ENCODE data around the gene MYO1H.

DNA sequence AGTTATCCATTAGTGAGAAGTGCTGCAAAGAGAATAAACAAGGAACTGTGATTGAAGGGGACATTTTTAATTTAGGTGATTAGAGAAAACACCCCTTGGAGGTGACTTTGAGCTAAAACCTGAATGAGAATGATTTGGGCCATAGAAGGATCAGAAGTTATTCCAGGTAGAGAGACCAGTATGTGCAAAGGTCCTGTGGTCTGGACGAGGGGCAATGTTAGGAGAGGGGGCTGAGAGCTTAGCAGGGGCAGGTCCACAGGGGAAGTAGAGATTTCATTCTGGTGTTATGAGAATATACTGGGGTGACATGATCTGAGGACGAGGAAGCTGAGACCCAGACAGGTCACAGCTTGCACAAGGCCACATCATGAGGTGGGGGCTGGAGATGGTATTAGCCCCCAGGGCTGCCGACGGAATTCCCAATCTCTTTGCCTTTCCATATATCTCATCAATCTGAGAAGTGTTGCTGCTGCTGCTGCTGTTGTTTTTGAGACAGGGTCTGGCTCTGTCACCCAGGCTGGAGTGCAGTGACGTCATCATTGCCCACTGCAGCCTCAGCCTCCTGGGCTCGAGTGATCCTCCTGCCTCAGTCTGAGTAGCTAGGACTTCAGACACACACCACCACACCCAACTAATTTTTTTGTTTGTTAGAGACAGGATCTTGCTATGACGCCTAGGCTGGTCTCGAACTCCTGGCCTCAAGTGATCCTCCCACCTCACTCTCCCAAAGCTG is 73.8 kb downstream of the MYO1H start:
- TF ChIP-seq, protein P1, sequence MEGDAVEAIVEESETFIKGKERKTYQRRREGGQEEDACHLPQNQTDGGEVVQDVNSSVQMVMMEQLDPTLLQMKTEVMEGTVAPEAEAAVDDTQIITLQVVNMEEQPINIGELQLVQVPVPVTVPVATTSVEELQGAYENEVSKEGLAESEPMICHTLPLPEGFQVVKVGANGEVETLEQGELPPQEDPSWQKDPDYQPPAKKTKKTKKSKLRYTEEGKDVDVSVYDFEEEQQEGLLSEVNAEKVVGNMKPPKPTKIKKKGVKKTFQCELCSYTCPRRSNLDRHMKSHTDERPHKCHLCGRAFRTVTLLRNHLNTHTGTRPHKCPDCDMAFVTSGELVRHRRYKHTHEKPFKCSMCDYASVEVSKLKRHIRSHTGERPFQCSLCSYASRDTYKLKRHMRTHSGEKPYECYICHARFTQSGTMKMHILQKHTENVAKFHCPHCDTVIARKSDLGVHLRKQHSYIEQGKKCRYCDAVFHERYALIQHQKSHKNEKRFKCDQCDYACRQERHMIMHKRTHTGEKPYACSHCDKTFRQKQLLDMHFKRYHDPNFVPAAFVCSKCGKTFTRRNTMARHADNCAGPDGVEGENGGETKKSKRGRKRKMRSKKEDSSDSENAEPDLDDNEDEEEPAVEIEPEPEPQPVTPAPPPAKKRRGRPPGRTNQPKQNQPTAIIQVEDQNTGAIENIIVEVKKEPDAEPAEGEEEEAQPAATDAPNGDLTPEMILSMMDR (IDR thresholded peaks at IDR 0.05) = no peak
- TF ChIP-seq POLR2A (IDR thresholded peaks at IDR 0.05) = no peak
